ENCODE data around the gene SERPINB12. TPM values are rescaled to one million over a fixed set of nuclear protein-coding genes. Genes with fewer than 3 reads are reported as not detected.

The SERPINB12 gene
- total RNA-seq, 1 experiment from 2014 or later, result not detected

GRCh38 chr18:63590966-63591695, 49.0 kb downstream of the SERPINB12 start:
- intact Hi-C loops (cut with micrococcal nuclease; ENCODE audit: unreplicated experiment), result no loop called here
- Histone ChIP-seq H3K4me1 (replicated peaks; ENCODE audit: insufficient read depth) (0 out of 2 replicates have a peak, but pooled peaks cover 4% of the 10 kb centered on the region), H3K79me2 (ENCODE audit: low read depth) (no peaks in the 10 kb centered on the region), H3K27me3 (ENCODE audit: insufficient read depth, low read depth) (no peaks in the 10 kb centered on the region), H3F3A (ENCODE audit: insufficient read depth, low read depth) (no peaks in the 10 kb centered on the region), H3K27ac (no peak overlapping the region), H3K9me2 (ENCODE audit: insufficient read depth) (no peaks in the 10 kb centered on the region), H3K4me2 (no peak overlapping the region), H3K9me3 (ENCODE audit: insufficient read depth, low read depth) (0 out of 2 replicates have a peak, but pooled peaks cover 6% of the 10 kb centered on the region), H3K4me3 (no peak overlapping the region), H2AFZ (0 out of 2 replicates have a peak overlapping the region, but pooled peaks have one; percentile 18), H4K20me1 (ENCODE audit: insufficient read depth) (no peaks in the 10 kb centered on the region), H3K36me3 (ENCODE audit: low read depth) (no peaks in the 10 kb centered on the region)
- POLR2A ChIA-PET (ENCODE audit: unreplicated experiment), result no interaction called here
- CTCF ChIA-PET, result no interaction called here
- DNase-seq, result no peak
- no TSS peak for BruUV-seq (replicated peaks)
- no peak for TF ChIP-seq CTCF (conservative IDR thresholded peaks at IDR 0.05)
- TF ChIP-seq EZH2 (IDR thresholded peaks at IDR 0.05; ENCODE audit: low read depth), result no peak

GRCh38 chr18:63591725-63592124, 49.6 kb downstream of the SERPINB12 start:
- TF ChIP-seq CTCF (conservative IDR thresholded peaks at IDR 0.05) (no peak), EZH2 (IDR thresholded peaks at IDR 0.05; ENCODE audit: low read depth) (no peak)
- H4K20me1 ChIP-seq (ENCODE audit: insufficient read depth), result no peaks in the 10 kb centered on the region
- no TSS peak for BruUV-seq (replicated peaks)
- POLR2A ChIA-PET (ENCODE audit: unreplicated experiment), result no interaction called here
- H3K9me2 ChIP-seq (ENCODE audit: insufficient read depth), result no peaks in the 10 kb centered on the region
- no peak for DNase-seq
- no peaks in the 10 kb centered on the region for H3K27me3 ChIP-seq (ENCODE audit: insufficient read depth, low read depth)
- H3K4me2 ChIP-seq, result no peak overlapping the region
- H3K79me2 ChIP-seq (ENCODE audit: low read depth), result no peaks in the 10 kb centered on the region
- H2AFZ ChIP-seq, result no peak overlapping the region
- no peak overlapping the region for H3K27ac ChIP-seq
- 0 out of 2 replicates have a peak, but pooled peaks cover 6% of the 10 kb centered on the region for H3K9me3 ChIP-seq (ENCODE audit: insufficient read depth, low read depth)
- H3K4me1 ChIP-seq (replicated peaks; ENCODE audit: insufficient read depth), result 0 out of 2 replicates have a peak, but pooled peaks cover 4% of the 10 kb centered on the region
- CTCF ChIA-PET, result no interaction called here
- H3K4me3 ChIP-seq, result no peak overlapping the region
- no peaks in the 10 kb centered on the region for H3K36me3 ChIP-seq (ENCODE audit: low read depth)
- H3F3A ChIP-seq (ENCODE audit: insufficient read depth, low read depth), result no peaks in the 10 kb centered on the region
- intact Hi-C loops (cut with micrococcal nuclease; ENCODE audit: unreplicated experiment), result no loop called here

- ChIA-PET POLR2A (ENCODE audit: unreplicated experiment) (no interaction called here), CTCF (no interaction called here)
- Histone ChIP-seq H3F3A (ENCODE audit: insufficient read depth, low read depth) (no peaks in the 10 kb centered on the region), H3K27me3 (ENCODE audit: insufficient read depth, low read depth) (no peaks in the 10 kb centered on the region), H3K27ac (no peak overlapping the region), H2AFZ (no peak overlapping the region), H3K9me2 (ENCODE audit: insufficient read depth) (no peaks in the 10 kb centered on the region), H3K36me3 (ENCODE audit: low read depth) (no peaks in the 10 kb centered on the region), H3K79me2 (ENCODE audit: low read depth) (no peaks in the 10 kb centered on the region), H3K4me1 (replicated peaks; ENCODE audit: insufficient read depth) (0 out of 2 replicates have a peak, but pooled peaks cover 4% of the 10 kb centered on the region), H4K20me1 (ENCODE audit: insufficient read depth) (no peaks in the 10 kb centered on the region), H3K4me2 (no peak overlapping the region), H3K9me3 (ENCODE audit: insufficient read depth, low read depth) (0 out of 2 replicates have a peak, but pooled peaks cover 6% of the 10 kb centered on the region), H3K4me3 (no peak overlapping the region)
- intact Hi-C loops (cut with micrococcal nuclease; ENCODE audit: unreplicated experiment), result no loop called here
- no TSS peak for BruUV-seq (replicated peaks)
- TF ChIP-seq EZH2 (IDR thresholded peaks at IDR 0.05; ENCODE audit: low read depth) (no peak), CTCF (conservative IDR thresholded peaks at IDR 0.05) (no peak)
- no peak for DNase-seq
Observed at GRCh38 chr18:63592471-63592870, 50.3 kb downstream of the SERPINB12 start.

Measured in PC-9 (cell line).